Mesothelial cell of epicardium (in vitro differentiated cells): ENCODE measurements around the gene CCR6. TPM values are rescaled to one million over a fixed set of nuclear protein-coding genes. Genes with fewer than 3 reads are reported as not detected.

Experiments
- DNase-seq, 2 experiments: peaks; one replicate each; pipeline ENCODE4 v3.0.0; 2021; ENCODE audit warnings: low spot score in 2 of 2; ENCODE audit not compliant: unreplicated experiment in 2 of 2
- H3K27ac Mint-ChIP-seq: 2 replicates; pipeline ENCODE4 v1.8.0; 2021; ENCODE audit warnings: mixed read lengths
- H3K27me3 Mint-ChIP-seq: 2 replicates; pipeline ENCODE4 v1.8.0; 2021; ENCODE audit warnings: low read depth, mixed read lengths
- H3K36me3 Mint-ChIP-seq: 2 replicates; pipeline ENCODE4 v1.8.0; 2021; ENCODE audit warnings: mixed read lengths
- H3K4me1 Mint-ChIP-seq: 2 replicates; pipeline ENCODE4 v1.8.0; 2021; ENCODE audit warnings: mixed read lengths
- H3K4me3 Mint-ChIP-seq: 2 replicates; pipeline ENCODE4 v1.8.0; 2021; ENCODE audit warnings: mild to moderate bottlenecking, moderate library complexity, mixed read lengths
- H3K9me3 Mint-ChIP-seq: 2 replicates; pipeline ENCODE4 v1.8.0; 2021; ENCODE audit warnings: mixed read lengths
- total RNA-seq: library from RNA; stranded (reverse); gene quantifications from 3 replicates; pipeline ENCODE4 v1.2.1, GENCODE V29; 2021
- TF ChIP-seq, protein P1 (sequence below): fragments of 200-600 bp; sonication (generic); IDR thresholded peaks from one replicate; pipeline ENCODE4 v1.5.0; 2021; ENCODE audit warnings: antibody characterized with exemption; ENCODE audit not compliant: unreplicated experiment

CCR6 gene
- total RNA-seq, 1 donor from 2014 or later: not detected

DNA sequence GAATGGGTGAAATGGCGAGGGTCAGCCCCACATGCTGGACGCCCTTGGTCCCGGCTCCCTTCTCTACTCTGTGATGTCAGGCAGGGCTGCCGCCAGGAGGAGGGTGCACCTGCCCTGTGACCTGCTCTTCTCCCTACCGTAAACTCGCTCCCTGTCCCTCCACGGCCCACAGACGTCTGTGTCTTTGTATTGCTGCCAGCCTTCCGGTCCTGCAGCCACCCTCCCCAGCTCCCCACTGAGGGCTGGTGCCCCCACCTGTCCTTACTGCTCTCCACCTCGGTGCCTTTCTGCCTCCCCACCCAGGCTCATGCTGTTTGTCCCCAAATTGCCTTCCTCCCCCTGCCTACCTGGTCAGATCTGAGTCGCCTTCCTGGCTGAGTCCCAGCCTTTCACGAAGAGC is 4.1 kb upstream of the CCR6 start:
- DNase-seq: no peak
- no peaks in the 10 kb centered on the region for H3K36me3 Mint-ChIP-seq
- no peaks in the 10 kb centered on the region for H3K9me3 Mint-ChIP-seq
- H3K27ac Mint-ChIP-seq: no peak overlapping the region
- peaks cover under 1% of the 10 kb centered on the region for H3K27me3 Mint-ChIP-seq
- H3K4me3 Mint-ChIP-seq: no peak overlapping the region
- TF ChIP-seq, protein P1, sequence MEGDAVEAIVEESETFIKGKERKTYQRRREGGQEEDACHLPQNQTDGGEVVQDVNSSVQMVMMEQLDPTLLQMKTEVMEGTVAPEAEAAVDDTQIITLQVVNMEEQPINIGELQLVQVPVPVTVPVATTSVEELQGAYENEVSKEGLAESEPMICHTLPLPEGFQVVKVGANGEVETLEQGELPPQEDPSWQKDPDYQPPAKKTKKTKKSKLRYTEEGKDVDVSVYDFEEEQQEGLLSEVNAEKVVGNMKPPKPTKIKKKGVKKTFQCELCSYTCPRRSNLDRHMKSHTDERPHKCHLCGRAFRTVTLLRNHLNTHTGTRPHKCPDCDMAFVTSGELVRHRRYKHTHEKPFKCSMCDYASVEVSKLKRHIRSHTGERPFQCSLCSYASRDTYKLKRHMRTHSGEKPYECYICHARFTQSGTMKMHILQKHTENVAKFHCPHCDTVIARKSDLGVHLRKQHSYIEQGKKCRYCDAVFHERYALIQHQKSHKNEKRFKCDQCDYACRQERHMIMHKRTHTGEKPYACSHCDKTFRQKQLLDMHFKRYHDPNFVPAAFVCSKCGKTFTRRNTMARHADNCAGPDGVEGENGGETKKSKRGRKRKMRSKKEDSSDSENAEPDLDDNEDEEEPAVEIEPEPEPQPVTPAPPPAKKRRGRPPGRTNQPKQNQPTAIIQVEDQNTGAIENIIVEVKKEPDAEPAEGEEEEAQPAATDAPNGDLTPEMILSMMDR: no peak
- peaks cover 26% of the 10 kb centered on the region for H3K4me1 Mint-ChIP-seq

DNA sequence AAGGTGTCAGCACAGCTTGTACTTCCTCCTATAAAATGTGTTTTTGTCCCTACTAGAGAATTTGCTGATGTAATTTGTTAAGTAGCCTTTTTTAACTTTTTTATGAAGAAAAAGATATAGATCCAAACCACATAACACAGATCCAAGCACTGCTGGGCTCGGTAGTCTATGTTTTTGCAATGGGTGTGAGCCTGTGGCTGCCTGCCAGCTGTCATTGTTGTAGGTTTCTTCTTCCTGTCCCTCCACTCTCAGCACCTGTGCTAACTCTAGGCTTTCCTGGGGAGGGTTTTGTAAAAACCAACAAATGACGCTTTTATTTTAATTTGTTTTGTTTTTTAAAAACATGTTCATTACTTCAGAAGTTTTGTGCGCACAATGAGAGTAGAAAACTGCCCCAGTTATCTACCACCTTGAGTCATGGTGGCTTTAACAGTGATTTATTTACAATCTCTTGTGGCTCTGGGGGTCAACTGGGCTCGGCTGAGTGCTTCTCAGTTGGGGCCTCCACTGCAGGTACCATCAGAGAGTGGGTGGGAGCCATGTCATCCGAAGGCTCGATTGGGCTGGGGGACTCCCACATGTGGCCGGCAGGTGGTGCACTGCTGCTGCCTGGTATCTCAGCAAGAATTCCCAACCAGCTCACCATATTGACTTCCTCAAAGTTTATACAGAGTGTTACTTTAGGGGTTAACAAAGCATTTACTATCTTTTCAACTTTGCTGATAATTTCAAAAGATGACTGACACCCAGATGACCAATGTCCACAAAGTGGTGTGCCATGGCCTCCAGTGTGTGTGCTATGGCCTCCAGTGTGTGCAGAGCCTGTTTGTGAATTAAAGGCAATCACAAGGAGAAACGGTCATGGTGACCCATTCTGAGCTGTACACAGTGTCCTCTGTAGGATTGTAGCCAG is 3.0 kb upstream of the CCR6 start:
- Mint-ChIP-seq H3K9me3 (no peaks in the 10 kb centered on the region), H3K27me3 (no peaks in the 10 kb centered on the region), H3K27ac (no peak overlapping the region), H3K4me1 (peaks cover 22% of the 10 kb centered on the region), H3K4me3 (no peak overlapping the region), H3K36me3 (no peaks in the 10 kb centered on the region)
- TF ChIP-seq, protein P1: no peak
- DNase-seq: no peak

DNA sequence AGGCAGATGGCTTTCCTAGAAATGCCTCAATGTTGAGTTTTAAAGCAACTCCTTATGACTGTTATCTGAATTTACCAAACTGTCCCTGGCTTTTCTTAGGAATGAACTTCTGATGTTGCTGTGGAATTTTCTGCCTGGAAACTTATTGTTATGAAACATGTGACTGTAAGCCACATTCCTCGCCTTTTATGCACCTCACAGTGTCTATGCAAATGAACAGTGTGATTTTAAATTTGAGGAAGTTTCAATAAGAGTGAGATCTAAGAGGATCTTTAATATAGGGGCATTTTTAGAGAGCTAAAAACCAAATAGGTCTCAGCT is 2.4 kb upstream of the CCR6 start:
- Mint-ChIP-seq H3K27me3 (no peaks in the 10 kb centered on the region), H3K9me3 (no peaks in the 10 kb centered on the region), H3K4me1 (peaks cover 17% of the 10 kb centered on the region), H3K27ac (no peak overlapping the region), H3K4me3 (no peak overlapping the region), H3K36me3 (no peaks in the 10 kb centered on the region)
- TF ChIP-seq, protein P1: no peak
- no peak for DNase-seq

DNA sequence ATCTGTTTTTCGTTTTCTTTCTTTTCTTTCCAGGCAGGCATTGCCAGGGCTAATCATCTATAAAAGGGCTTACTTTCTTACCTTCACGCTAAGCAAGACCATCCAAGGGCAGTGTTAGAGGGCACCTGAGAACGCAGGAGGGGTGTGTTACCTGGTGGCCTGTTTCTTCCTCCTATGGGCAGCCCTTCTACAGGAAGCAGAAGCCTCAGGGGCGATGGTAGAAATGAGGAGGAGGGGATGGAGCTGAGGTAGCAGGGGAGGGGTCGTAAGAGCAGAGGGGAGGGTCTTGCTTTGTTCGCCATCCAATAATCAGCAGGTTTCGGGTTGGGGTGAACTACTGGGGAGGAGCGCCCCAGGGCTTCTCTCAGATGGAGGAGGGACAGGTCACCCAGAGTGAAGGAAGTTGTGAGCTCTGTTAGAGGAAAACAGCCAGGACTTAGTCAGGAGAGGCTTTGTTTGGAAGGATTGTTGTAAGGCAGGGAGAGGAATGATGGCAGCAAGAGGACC is 1.5 kb upstream of the CCR6 start:
- H3K4me3 Mint-ChIP-seq: no peak overlapping the region
- H3K27me3 Mint-ChIP-seq: no peaks in the 10 kb centered on the region
- peaks cover 10% of the 10 kb centered on the region for H3K4me1 Mint-ChIP-seq
- no peaks in the 10 kb centered on the region for H3K9me3 Mint-ChIP-seq
- no peak overlapping the region for H3K27ac Mint-ChIP-seq
- no peak for DNase-seq
- TF ChIP-seq, protein P1: no peak
- H3K36me3 Mint-ChIP-seq: no peaks in the 10 kb centered on the region

DNA sequence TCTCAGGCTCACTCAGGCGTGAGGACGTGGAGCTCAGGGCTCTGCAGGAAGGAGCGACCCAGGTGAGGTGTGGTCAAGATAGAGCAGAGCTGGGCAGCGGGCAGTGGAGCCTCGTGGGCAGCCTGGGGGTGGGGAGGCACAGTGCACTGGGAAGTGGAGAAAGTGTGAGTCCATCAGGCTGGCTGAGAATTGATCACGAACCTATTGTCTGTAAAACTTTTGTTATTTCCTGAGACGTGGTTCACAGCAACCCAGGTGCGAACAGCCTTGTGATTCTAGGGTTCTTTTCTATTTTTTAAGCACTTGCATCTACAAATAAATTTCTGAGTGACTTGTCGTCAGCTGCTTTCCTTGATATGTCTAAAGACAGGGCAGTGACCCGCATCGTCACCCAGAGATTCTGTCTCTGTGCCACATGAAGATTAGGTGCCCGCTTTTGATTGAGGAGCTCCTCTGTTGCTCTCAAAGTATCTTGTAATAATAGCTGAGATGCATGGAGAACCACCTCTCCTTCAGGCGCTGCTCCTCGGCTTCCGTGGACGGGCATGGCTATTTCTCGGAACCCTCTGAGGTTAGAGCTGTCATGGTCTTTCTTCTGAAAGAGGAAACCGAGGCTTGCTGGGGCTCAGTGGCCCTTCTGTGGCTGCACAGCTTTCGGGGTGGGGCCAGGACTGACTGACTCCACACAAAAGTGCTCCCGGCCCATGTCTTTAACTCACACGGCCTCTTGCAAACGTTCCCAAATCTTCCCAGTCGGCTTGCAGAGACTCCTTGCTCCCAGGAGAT is 662 bp upstream of the CCR6 start:
- Mint-ChIP-seq H3K4me1 (peaks cover 4% of the 10 kb centered on the region), H3K36me3 (no peaks in the 10 kb centered on the region), H3K4me3 (no peak overlapping the region), H3K27ac (no peak overlapping the region), H3K27me3 (no peaks in the 10 kb centered on the region), H3K9me3 (no peaks in the 10 kb centered on the region)
- TF ChIP-seq, protein P1: no peak
- DNase-seq: no peak
